Upper lobe of left lung (tissue), 6 donors: ENCODE measurements around the gene GPR137B. TPM values are rescaled to one million over a fixed set of nuclear protein-coding genes. Genes with fewer than 3 reads are reported as not detected.

Experiments
- ATAC-seq, 2 donors: fragments of 200-7000 bp; cut with Tn5 transposase; one replicate each; pipeline ENCODE4 v1.9.1; 2022; ENCODE audit warnings: mild to moderate bottlenecking in 2 of 2, moderate library complexity in 2 of 2; ENCODE audit not compliant: low FRiP score in 2 of 2
- DNase-seq, 2 donors: peaks; one replicate each; pipeline ENCODE4 v3.0.0-alpha.2; 2019 to 2020
- H3K27ac ChIP-seq, 4 donors: fragments of 200-600 bp; sonication (generic); one replicate each; pipeline ENCODE4 v1.5.1; 2016 to 2019
- H3K27me3 ChIP-seq, 4 donors: fragments of 200-600 bp; sonication (generic); one replicate each; pipeline ENCODE4 v1.5.1; 2017 to 2019
- H3K36me3 ChIP-seq, 4 donors: fragments of 200-600 bp; sonication (generic); one replicate each; pipeline ENCODE4 v1.5.1; 2016 to 2019
- H3K4me1 ChIP-seq, 4 donors: fragments of 200-600 bp; sonication (generic); one replicate each; pipeline ENCODE4 v1.5.1; 2018 to 2019
- H3K4me3 ChIP-seq, 4 donors: fragments of 200-600 bp; sonication (generic); one replicate each; pipeline ENCODE4 v1.5.1; 2017 to 2019; ENCODE audit warnings: mild to moderate bottlenecking in 2 of 4, moderate library complexity in 1 of 4
- H3K9me3 ChIP-seq, 4 donors: fragments of 200-600 bp; sonication (generic); one replicate each; pipeline ENCODE4 v1.5.1; 2018 to 2019
- CTCF ChIP-seq, 6 experiments: fragments of 450-650 bp in 4 of 6; fragments of 200-600 bp in 2 of 6; sonication (generic) in 2 of 6; IDR thresholded peaks; one replicate each; pipeline ENCODE4 v1.5.1; 2016 to 2019; ENCODE audit warnings: antibody characterized with exemption in 6 of 6
- EP300 ChIP-seq, 4 donors: sonication (generic); formaldehyde crosslinking; IDR thresholded peaks; one replicate each; pipeline ENCODE4 v1.5.1; 2017; ENCODE audit warnings: antibody characterized with exemption in 4 of 4, control low read depth in 2 of 4
- POLR2A ChIP-seq, 4 donors: fragments of 450-650 bp; IDR thresholded peaks; one replicate each; pipeline ENCODE4 v1.5.1; 2016 to 2017; ENCODE audit warnings: antibody characterized with exemption in 4 of 4, mild to moderate bottlenecking in 2 of 4
- POLR2AphosphoS5 ChIP-seq, 2 donors: sonication (generic); formaldehyde crosslinking; IDR thresholded peaks; one replicate each; pipeline ENCODE4 v1.5.1; 2017; ENCODE audit warnings: antibody characterized with exemption in 2 of 2
- WGBS, 2 donors: methylation state at CpG; one replicate each; pipeline ENCODE4 v1.1.5; 2017 to 2018; 5-methylcytosine and 5-hydroxymethylcytosine counted together
- total RNA-seq, 6 donors: library from RNA; depleted of rRNA in 4 of 6; stranded (reverse); fragments of >200 nt in 4 of 6; gene quantifications; one replicate each; pipeline versions ENCODE4 v1.1.0 to v1.2.1, GENCODE V29; 2016 to 2021
- donor health status: DM: no; HTN: no; CAD: no; lungs with moderate emphysema.
- donor health status: DM: no; HTN: yes; CAD: no; lungs with severe emphysema.

The GPR137B gene
- total RNA-seq, 6 donors from 2014 or later: 14.0 to 31.8 (median 26.9) TPM

GRCh38 chr1:236149003-236149595, 6.8 kb downstream of the GPR137B start:
- Histone ChIP-seq H3K27me3 (no peaks in the 10 kb centered on the region), H3K36me3 (no peaks in the 10 kb centered on the region), H3K27ac (no peak overlapping the region), H3K9me3 (no peaks in the 10 kb centered on the region), H3K4me1 (peaks cover 0 to 13% (median 0%) of the 10 kb centered on the region in 4 donors), H3K4me3 (no peak overlapping the region)
- no peak for DNase-seq
- no peak for ATAC-seq
- 76 to 80% methylated on average over 17 to 18 of the region's 18 CpGs for WGBS, 2 donors
- no peak for TF ChIP-seq CTCF (IDR thresholded peaks at IDR 0.05)
- TF ChIP-seq EP300 (IDR thresholded peaks at IDR 0.05): no peak
- no peak for TF ChIP-seq POLR2AphosphoS5 (IDR thresholded peaks at IDR 0.05)
- no peak for TF ChIP-seq POLR2A (IDR thresholded peaks at IDR 0.05)

- Histone ChIP-seq H3K9me3 (no peaks in the 10 kb centered on the region), H3K4me3 (no peak overlapping the region), H3K4me1 (peaks cover 0 to 8% (median 1%) of the 10 kb centered on the region in 4 donors), H3K27ac (no peak overlapping the region), H3K27me3 (no peaks in the 10 kb centered on the region), H3K36me3 (no peaks in the 10 kb centered on the region)
- TF ChIP-seq EP300 (IDR thresholded peaks at IDR 0.05) (no peak), POLR2A (IDR thresholded peaks at IDR 0.05) (no peak), POLR2AphosphoS5 (IDR thresholded peaks at IDR 0.05) (no peak), CTCF (IDR thresholded peaks at IDR 0.05) (no peak)
- no peak for ATAC-seq
- WGBS, 2 donors: 81 to 93% methylated on average over 8 of the region's 10 CpGs
- DNase-seq: no peak
Measured at GRCh38 chr1:236149696-236150228, 7.4 kb downstream of the GPR137B start.

- Histone ChIP-seq H3K36me3 (no peaks in the 10 kb centered on the region), H3K27ac (peak overlapping the region in 1 of 4 donors; percentile 55), H3K4me1 (peaks cover 0 to 3% (median 1%) of the 10 kb centered on the region in 4 donors), H3K4me3 (no peak overlapping the region), H3K27me3 (no peaks in the 10 kb centered on the region), H3K9me3 (no peaks in the 10 kb centered on the region)
- TF ChIP-seq POLR2A (IDR thresholded peaks at IDR 0.05) (no peak), POLR2AphosphoS5 (IDR thresholded peaks at IDR 0.05) (no peak), EP300 (IDR thresholded peaks at IDR 0.05) (no peak), CTCF (IDR thresholded peaks at IDR 0.05) (no peak)
- whole genome bisulfite sequencing, 2 donors: 84 to 93% methylated on average over 11 to 12 of the region's 19 CpGs
- DNase-seq (no peak), ATAC-seq (no peak)
Measured at GRCh38 chr1:236150311-236150955, 8.1 kb downstream of the GPR137B start.

- Histone ChIP-seq H3K4me1 (peaks cover 0 to 3% (median 1%) of the 10 kb centered on the region in 4 donors), H3K27me3 (no peaks in the 10 kb centered on the region), H3K4me3 (no peak overlapping the region), H3K9me3 (no peaks in the 10 kb centered on the region), H3K36me3 (no peaks in the 10 kb centered on the region), H3K27ac (peak overlapping the region in 1 of 4 donors; percentile 55)
- no peak for TF ChIP-seq POLR2AphosphoS5 (IDR thresholded peaks at IDR 0.05)
- DNase-seq (no peak), ATAC-seq (no peak)
- WGBS, 2 donors: 68 to 88% methylated on average over 5 of the region's 5 CpGs
Measured at GRCh38 chr1:236150986-236151385, 8.6 kb downstream of the GPR137B start.

- Histone ChIP-seq H3K9me3 (no peaks in the 10 kb centered on the region), H3K27ac (no peak overlapping the region), H3K4me1 (peaks cover 0 to 3% (median 1%) of the 10 kb centered on the region in 4 donors), H3K27me3 (no peaks in the 10 kb centered on the region), H3K36me3 (no peaks in the 10 kb centered on the region), H3K4me3 (no peak overlapping the region)
- 85 to 96% methylated on average over 12 of the region's 12 CpGs for WGBS, 2 donors
- no peak for TF ChIP-seq POLR2A (IDR thresholded peaks at IDR 0.05)
- TF ChIP-seq POLR2AphosphoS5 (IDR thresholded peaks at IDR 0.05): no peak
- TF ChIP-seq EP300 (IDR thresholded peaks at IDR 0.05): no peak
- no peak for TF ChIP-seq CTCF (IDR thresholded peaks at IDR 0.05)
- DNase-seq: no peak
- no peak for ATAC-seq
Measured at GRCh38 chr1:236151739-236152424, 9.5 kb downstream of the GPR137B start.
